ENCODE measurements around the gene RNF212.

GRCh38 chr4:1029529-1029928 is 83.8 kb downstream of the RNF212 start:
- TF ChIP-seq CTCF (conservative IDR thresholded peaks at IDR 0.05), result no peak
- no peak for TF ChIP-seq ZFX (IDR thresholded peaks at IDR 0.05)
